HG02981 (cell line): ENCODE data around the gene TARS1.

ENCODE experiments used
- ATAC-seq: cut with Tn5 transposase; IDR thresholded peaks from one replicate; pipeline ENCODE4 v1.9.1; 2021; ENCODE audit warnings: mild to moderate bottlenecking, moderate library complexity; ENCODE audit not compliant: unreplicated experiment

Gene TARS1

GRCh38 chr5:33438996-33439395, 1.8 kb upstream of the TARS1 start:
- ATAC-seq: no peak

- ATAC-seq: no peak
Observed at GRCh38 chr5:33439905-33440481, 772 bp upstream of the TARS1 start.

GRCh38 chr5:33441241-33442177, 744 bp downstream of the TARS1 start:
- peak; percentile 5 for ATAC-seq

- ATAC-seq: no peak
Observed at GRCh38 chr5:33444542-33444941, 3.8 kb downstream of the TARS1 start.

- ATAC-seq: no peak
Observed at GRCh38 chr5:33445798-33446197, 5.0 kb downstream of the TARS1 start.

GRCh38 chr5:33448118-33448517, 7.4 kb downstream of the TARS1 start:
- no peak for ATAC-seq

- no peak for ATAC-seq
Observed at GRCh38 chr5:33457126-33457525, 16.4 kb downstream of the TARS1 start.

GRCh38 chr5:33457817-33458216, 17.1 kb downstream of the TARS1 start:
- ATAC-seq: no peak

- no peak for ATAC-seq
Observed at GRCh38 chr5:33460210-33460609, 19.4 kb downstream of the TARS1 start.

GRCh38 chr5:33462456-33462855, 21.7 kb downstream of the TARS1 start:
- ATAC-seq: no peak

- no peak for ATAC-seq
Observed at GRCh38 chr5:33465120-33465519, 24.4 kb downstream of the TARS1 start.

GRCh38 chr5:33468775-33469435, 28.1 kb downstream of the TARS1 start:
- no peak for ATAC-seq

- no peak for ATAC-seq
Observed at GRCh38 chr5:33470544-33470943, 29.8 kb downstream of the TARS1 start.

- no peak for ATAC-seq
Observed at GRCh38 chr5:33472805-33473409, 32.1 kb downstream of the TARS1 start.

GRCh38 chr5:33474004-33474403, 33.2 kb downstream of the TARS1 start:
- no peak for ATAC-seq

- no peak for ATAC-seq
Observed at GRCh38 chr5:33474931-33475499, 34.2 kb downstream of the TARS1 start.

- ATAC-seq: no peak
Observed at GRCh38 chr5:33475706-33476105, 34.9 kb downstream of the TARS1 start.

GRCh38 chr5:33476992-33477391, 36.2 kb downstream of the TARS1 start:
- ATAC-seq: no peak

GRCh38 chr5:33477816-33478215, 37.1 kb downstream of the TARS1 start:
- ATAC-seq: no peak

GRCh38 chr5:33479311-33479710, 38.5 kb downstream of the TARS1 start:
- no peak for ATAC-seq

- no peak for ATAC-seq
Observed at GRCh38 chr5:33480876-33481275, 40.1 kb downstream of the TARS1 start.
